HUES48 (cell line): ENCODE measurements around the gene ST8SIA2.

ENCODE experiments used
- H3K27ac ChIP-seq: one replicate; pipeline ENCODE4 v1.7.0; 2013; ENCODE audit warnings: low read depth, low read length, inconsistent platforms
- H3K27me3 ChIP-seq: 2 replicates; pipeline ENCODE4 v1.6.1; 2013; ENCODE audit warnings: mild to moderate bottlenecking, low read length; ENCODE audit not compliant: control insufficient read depth, insufficient read depth
- H3K36me3 ChIP-seq: 2 replicates; pipeline ENCODE4 v1.6.1; 2013; ENCODE audit warnings: low read length; ENCODE audit not compliant: control insufficient read depth, insufficient read depth
- H3K4me1 ChIP-seq: 2 replicates; pipeline ENCODE4 v1.6.1; 2013; ENCODE audit warnings: mild to moderate bottlenecking, low read length; ENCODE audit not compliant: control insufficient read depth, insufficient read depth
- H3K4me3 ChIP-seq: 2 replicates; pipeline ENCODE4 v1.5.1; 2013; ENCODE audit warnings: mild to moderate bottlenecking, low read depth, low read length
- H3K9ac ChIP-seq: 2 replicates; pipeline ENCODE4 v1.6.1; 2013; ENCODE audit warnings: mild to moderate bottlenecking, low read depth, low read length, moderate library complexity
- H3K9me3 ChIP-seq: 2 replicates; pipeline ENCODE4 v1.6.1; 2013; ENCODE audit warnings: low read length; ENCODE audit not compliant: control insufficient read depth, insufficient read depth

ST8SIA2 gene

GRCh38 chr15:92393071-92393979 is at the start of gene ST8SIA2:
Gene ST8SIA2, plus strand, starts transcription at chr15:92393881. Its CDS starts 184 bp downstream, at chr15:92394065.
- H3K27ac ChIP-seq = peak within 1 kb of the TSS; percentile 44

GRCh38 chr15:92343924-92344643 is 49.6 kb upstream of the ST8SIA2 start:
- H3K4me3 ChIP-seq = no peak overlapping the region
- no peak overlapping the region for H3K9ac ChIP-seq

More at GRCh38 chr15:92393071-92393979, at the start of gene ST8SIA2:
- Histone ChIP-seq H3K36me3 (no peaks in the 10 kb centered on the region), H3K4me1 (peaks cover 13% of the 10 kb centered on the region), H3K4me3 (peak within 1 kb of the TSS; percentile 73), H3K9me3 (no peaks in the 10 kb centered on the region), H3K9ac (peak within 1 kb of the TSS; percentile 62; the same call in 1 of the 2 replicates), H3K27me3 (peaks cover 54% of the 10 kb centered on the region)

GRCh38 chr15:92346063-92346462 is 47.6 kb upstream of the ST8SIA2 start:
- Histone ChIP-seq H3K4me1 (peaks cover 19% of the 10 kb centered on the region), H3K9ac (no peak overlapping the region), H3K4me3 (no peak overlapping the region), H3K36me3 (no peaks in the 10 kb centered on the region), H3K9me3 (no peaks in the 10 kb centered on the region), H3K27ac (no peak overlapping the region), H3K27me3 (peaks cover 14% of the 10 kb centered on the region)

More at GRCh38 chr15:92343924-92344643, 49.6 kb upstream of the ST8SIA2 start:
- Histone ChIP-seq H3K27ac (peak overlapping the region; percentile 38), H3K27me3 (peaks cover 14% of the 10 kb centered on the region), H3K36me3 (no peaks in the 10 kb centered on the region), H3K4me1 (peaks cover 19% of the 10 kb centered on the region), H3K9me3 (no peaks in the 10 kb centered on the region)

- H3K4me1 ChIP-seq = 0 out of 2 replicates have a peak, but pooled peaks cover 3% of the 10 kb centered on the region
- no peaks in the 10 kb centered on the region for H3K9me3 ChIP-seq
- H3K27ac ChIP-seq = no peak overlapping the region
- H3K27me3 ChIP-seq = no peaks in the 10 kb centered on the region
- H3K9ac ChIP-seq = no peak overlapping the region
- no peak overlapping the region for H3K4me3 ChIP-seq
- no peaks in the 10 kb centered on the region for H3K36me3 ChIP-seq
These were observed 38.4 kb upstream of the ST8SIA2 start for GRCh38 chr15:92355307-92355706.

- Histone ChIP-seq H3K36me3 (no peaks in the 10 kb centered on the region), H3K4me3 (no peak overlapping the region), H3K4me1 (peaks cover 5% of the 10 kb centered on the region; the same call in 1 of the 2 replicates), H3K27me3 (no peaks in the 10 kb centered on the region), H3K9me3 (no peaks in the 10 kb centered on the region), H3K27ac (no peak overlapping the region), H3K9ac (no peak overlapping the region)
These were observed 32.2 kb upstream of the ST8SIA2 start for GRCh38 chr15:92361321-92362000.

GRCh38 chr15:92362001-92362350 is 31.7 kb upstream of the ST8SIA2 start:
- H3K4me1 ChIP-seq = peaks cover 5% of the 10 kb centered on the region; the same call in 1 of the 2 replicates
- no peak overlapping the region for H3K9ac ChIP-seq
- no peak overlapping the region for H3K27ac ChIP-seq
- no peaks in the 10 kb centered on the region for H3K36me3 ChIP-seq
- H3K9me3 ChIP-seq = peaks cover under 1% of the 10 kb centered on the region; the same call in 1 of the 2 replicates
- H3K4me3 ChIP-seq = no peak overlapping the region
- no peaks in the 10 kb centered on the region for H3K27me3 ChIP-seq

- peaks cover 5% of the 10 kb centered on the region; the same call in 1 of the 2 replicates for H3K4me1 ChIP-seq
- H3K27ac ChIP-seq = no peak overlapping the region
- H3K27me3 ChIP-seq = no peaks in the 10 kb centered on the region
- no peak overlapping the region for H3K4me3 ChIP-seq
- no peak overlapping the region for H3K9ac ChIP-seq
- H3K36me3 ChIP-seq = no peaks in the 10 kb centered on the region
- H3K9me3 ChIP-seq = peaks cover 3% of the 10 kb centered on the region; the same call in 1 of the 2 replicates
These were observed 28.6 kb upstream of the ST8SIA2 start for GRCh38 chr15:92365084-92365483.

- H3K36me3 ChIP-seq = no peaks in the 10 kb centered on the region
- peaks cover 3% of the 10 kb centered on the region; the same call in 1 of the 2 replicates for H3K9me3 ChIP-seq
- peak overlapping the region; percentile 8 for H3K27ac ChIP-seq
- H3K4me1 ChIP-seq = peaks cover 5% of the 10 kb centered on the region; the same call in 1 of the 2 replicates
- no peaks in the 10 kb centered on the region for H3K27me3 ChIP-seq
- H3K9ac ChIP-seq = no peak overlapping the region
- H3K4me3 ChIP-seq = no peak overlapping the region
These were observed 27.8 kb upstream of the ST8SIA2 start for GRCh38 chr15:92365906-92366305.

- Histone ChIP-seq H3K27ac (peak overlapping the region; percentile 8), H3K27me3 (no peaks in the 10 kb centered on the region), H3K9ac (no peak overlapping the region), H3K9me3 (peaks cover 3% of the 10 kb centered on the region; the same call in 1 of the 2 replicates), H3K36me3 (no peaks in the 10 kb centered on the region), H3K4me1 (peaks cover 5% of the 10 kb centered on the region; the same call in 1 of the 2 replicates), H3K4me3 (no peak overlapping the region)
These were observed 27.3 kb upstream of the ST8SIA2 start for GRCh38 chr15:92366381-92366780.

GRCh38 chr15:92375057-92375456 is 18.6 kb upstream of the ST8SIA2 start:
- H3K27me3 ChIP-seq = no peaks in the 10 kb centered on the region; the same call in 1 of the 2 replicates
- H3K9ac ChIP-seq = no peak overlapping the region
- no peaks in the 10 kb centered on the region for H3K36me3 ChIP-seq
- no peaks in the 10 kb centered on the region for H3K9me3 ChIP-seq
- no peak overlapping the region for H3K27ac ChIP-seq
- no peaks in the 10 kb centered on the region for H3K4me1 ChIP-seq
- no peak overlapping the region for H3K4me3 ChIP-seq
